Parathyroid adenoma (tissue), 2 donors: ENCODE measurements around the gene TNS4.

ENCODE experiments used
- H2AFZ ChIP-seq: fragments of 300-600 bp; sonication (generic); one replicate; pipeline ENCODE4 v1.7.0; 2017; ENCODE audit warnings: antibody characterized with exemption, mild to moderate bottlenecking
- H3K27ac ChIP-seq: fragments of 300-600 bp; sonication (generic); one replicate; pipeline ENCODE4 v1.7.0; 2017
- H3K27me3 ChIP-seq: fragments of 300-600 bp; sonication (generic); one replicate; pipeline ENCODE4 v1.7.0; 2017; ENCODE audit warnings: low read length; ENCODE audit not compliant: control insufficient read depth, insufficient read depth
- H3K36me3 ChIP-seq: fragments of 300-600 bp; sonication (generic); one replicate; pipeline ENCODE4 v1.7.0; 2017; ENCODE audit warnings: low read length; ENCODE audit not compliant: control insufficient read depth, insufficient read depth
- H3K4me1 ChIP-seq: fragments of 300-600 bp; sonication (generic); one replicate; pipeline ENCODE4 v1.7.0; 2017; ENCODE audit warnings: control low read depth
- H3K4me2 ChIP-seq: fragments of 300-600 bp; sonication (generic); one replicate; pipeline ENCODE4 v1.7.0; 2017; ENCODE audit warnings: low read length
- H3K4me3 ChIP-seq: fragments of 300-600 bp; sonication (generic); one replicate; pipeline ENCODE4 v1.7.0; 2017; ENCODE audit warnings: low read depth, low read length
- H3K79me2 ChIP-seq: fragments of 300-600 bp; sonication (generic); one replicate; pipeline ENCODE4 v1.7.0; 2017; ENCODE audit warnings: control low read depth
- H3K9ac ChIP-seq: fragments of 300-600 bp; sonication (generic); one replicate; pipeline ENCODE4 v1.7.0; 2017; ENCODE audit warnings: mild to moderate bottlenecking
- H3K9me3 ChIP-seq: fragments of 300-600 bp; sonication (generic); one replicate; pipeline ENCODE4 v1.7.0; 2017; ENCODE audit warnings: low read length; ENCODE audit not compliant: control insufficient read depth
- CTCF ChIP-seq: fragments of 300-600 bp; sonication (generic); IDR thresholded peaks from one replicate; pipeline ENCODE4 v1.7.0; 2017; ENCODE audit warnings: antibody characterized with exemption, mild to moderate bottlenecking
- donor health status: primary hyperparathyroidism.

The TNS4 gene

GRCh38 chr17:40482722-40483121 lies 18.7 kb downstream of the TNS4 start:
- Histone ChIP-seq H3K27me3 (no peaks in the 10 kb centered on the region), H3K4me2 (no peak overlapping the region), H3K79me2 (no peaks in the 10 kb centered on the region), H3K36me3 (no peaks in the 10 kb centered on the region), H3K4me3 (no peak overlapping the region), H3K9ac (no peak overlapping the region), H2AFZ (no peak overlapping the region), H3K27ac (no peak overlapping the region), H3K4me1 (no peaks in the 10 kb centered on the region), H3K9me3 (no peaks in the 10 kb centered on the region)
- no peak for TF ChIP-seq CTCF

- Histone ChIP-seq H3K79me2 (no peaks in the 10 kb centered on the region), H3K4me1 (no peaks in the 10 kb centered on the region), H3K27ac (no peak overlapping the region)
Measured at GRCh38 chr17:40481106-40481505, 20.3 kb downstream of the TNS4 start.

GRCh38 chr17:40480501-40481003 lies 20.9 kb downstream of the TNS4 start:
- Histone ChIP-seq H3K27ac (no peak overlapping the region), H2AFZ (no peak overlapping the region), H3K4me1 (no peaks in the 10 kb centered on the region), H3K4me3 (no peak overlapping the region), H3K4me2 (no peak overlapping the region), H3K27me3 (no peaks in the 10 kb centered on the region), H3K9me3 (no peaks in the 10 kb centered on the region), H3K36me3 (no peaks in the 10 kb centered on the region), H3K9ac (no peak overlapping the region), H3K79me2 (no peaks in the 10 kb centered on the region)
- TF ChIP-seq CTCF = no peak

More at GRCh38 chr17:40481106-40481505, 20.3 kb downstream of the TNS4 start:
- Histone ChIP-seq H3K9ac (no peak overlapping the region), H3K4me3 (no peak overlapping the region), H3K4me2 (no peak overlapping the region), H2AFZ (no peak overlapping the region), H3K27me3 (no peaks in the 10 kb centered on the region), H3K9me3 (no peaks in the 10 kb centered on the region), H3K36me3 (no peaks in the 10 kb centered on the region)
- TF ChIP-seq CTCF = no peak

GRCh38 chr17:40479754-40480480 lies 21.5 kb downstream of the TNS4 start:
- no peaks in the 10 kb centered on the region for H3K36me3 ChIP-seq
- no peaks in the 10 kb centered on the region for H3K79me2 ChIP-seq
- no peak overlapping the region for H3K27ac ChIP-seq
- H3K4me2 ChIP-seq = no peak overlapping the region
- no peak overlapping the region for H3K9ac ChIP-seq
- H3K4me1 ChIP-seq = no peaks in the 10 kb centered on the region
- no peaks in the 10 kb centered on the region for H3K27me3 ChIP-seq
- TF ChIP-seq CTCF = no peak
- H2AFZ ChIP-seq = no peak overlapping the region
- no peak overlapping the region for H3K4me3 ChIP-seq
- H3K9me3 ChIP-seq = no peaks in the 10 kb centered on the region

- Histone ChIP-seq H3K4me1 (no peaks in the 10 kb centered on the region), H3K79me2 (no peaks in the 10 kb centered on the region), H3K27me3 (no peaks in the 10 kb centered on the region), H3K4me3 (no peak overlapping the region), H3K4me2 (no peak overlapping the region), H3K36me3 (no peaks in the 10 kb centered on the region), H3K9me3 (no peaks in the 10 kb centered on the region), H2AFZ (no peak overlapping the region), H3K9ac (no peak overlapping the region), H3K27ac (no peak overlapping the region)
- no peak for TF ChIP-seq CTCF
Measured at GRCh38 chr17:40478486-40478885, 22.9 kb downstream of the TNS4 start.
